Brain microvascular endothelial cell (primary cell): Measurements from ENCODE around the gene MECP2.

Source experiments
- DNase-seq: peaks from one replicate; pipeline ENCODE4 v3.0.0-alpha.2; 2020
- H3K27ac ChIP-seq: fragments of 250-450 bp; sonication (Bioruptor Pico); 2 replicates; pipeline ENCODE4 v1.5.1; 2020; ENCODE audit warnings: mild to moderate bottlenecking, moderate library complexity
- H3K27me3 ChIP-seq: fragments of 250-450 bp; sonication (Bioruptor Pico); replicated peaks from 2 replicates; pipeline ENCODE4 v1.5.1; 2020; ENCODE audit warnings: mild to moderate bottlenecking
- H3K36me3 ChIP-seq: fragments of 250-450 bp; sonication (Bioruptor Pico); replicated peaks from 2 replicates; pipeline ENCODE4 v1.5.1; 2020; ENCODE audit warnings: mild to moderate bottlenecking
- H3K4me3 ChIP-seq: 2 replicates; pipeline ENCODE4 v1.5.1; 2011; ENCODE audit warnings: low read depth, mild to moderate bottlenecking, control low read depth, low read length, moderate library complexity
- in situ Hi-C: cut with HindIII; loops from 2 replicates; pipeline ENCODE4 v1.10.0; 2017; ENCODE audit warnings: low sequenced_read_pairs, low pct_ligation_motif_present
- TF ChIP-seq, protein P1 (sequence below): IDR thresholded peaks from 2 replicates; pipeline ENCODE4 v1.5.1; 2011; ENCODE audit warnings: low read depth, mild to moderate bottlenecking, moderate library complexity, low read length, control low read depth, inconsistent platforms; ENCODE audit errors: missing control alignments

MECP2 gene

GRCh38 chrX:154033848-154034247, 63.7 kb downstream of the MECP2 start:
- Histone ChIP-seq H3K4me3 (no peak overlapping the region), H3K27ac (no peak overlapping the region), H3K36me3 (no peaks in the 10 kb centered on the region), H3K27me3 (no peaks in the 10 kb centered on the region)
- TF ChIP-seq, protein P1, sequence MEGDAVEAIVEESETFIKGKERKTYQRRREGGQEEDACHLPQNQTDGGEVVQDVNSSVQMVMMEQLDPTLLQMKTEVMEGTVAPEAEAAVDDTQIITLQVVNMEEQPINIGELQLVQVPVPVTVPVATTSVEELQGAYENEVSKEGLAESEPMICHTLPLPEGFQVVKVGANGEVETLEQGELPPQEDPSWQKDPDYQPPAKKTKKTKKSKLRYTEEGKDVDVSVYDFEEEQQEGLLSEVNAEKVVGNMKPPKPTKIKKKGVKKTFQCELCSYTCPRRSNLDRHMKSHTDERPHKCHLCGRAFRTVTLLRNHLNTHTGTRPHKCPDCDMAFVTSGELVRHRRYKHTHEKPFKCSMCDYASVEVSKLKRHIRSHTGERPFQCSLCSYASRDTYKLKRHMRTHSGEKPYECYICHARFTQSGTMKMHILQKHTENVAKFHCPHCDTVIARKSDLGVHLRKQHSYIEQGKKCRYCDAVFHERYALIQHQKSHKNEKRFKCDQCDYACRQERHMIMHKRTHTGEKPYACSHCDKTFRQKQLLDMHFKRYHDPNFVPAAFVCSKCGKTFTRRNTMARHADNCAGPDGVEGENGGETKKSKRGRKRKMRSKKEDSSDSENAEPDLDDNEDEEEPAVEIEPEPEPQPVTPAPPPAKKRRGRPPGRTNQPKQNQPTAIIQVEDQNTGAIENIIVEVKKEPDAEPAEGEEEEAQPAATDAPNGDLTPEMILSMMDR: no peak
- in situ Hi-C loops: no loop called here
- DNase-seq: no peak

GRCh38 chrX:154032653-154033052, 64.9 kb downstream of the MECP2 start:
- H3K27ac ChIP-seq: no peak overlapping the region
- TF ChIP-seq, protein P1: no peak
- H3K27me3 ChIP-seq: no peaks in the 10 kb centered on the region
- in situ Hi-C loops: no loop called here
- no peak for DNase-seq
- no peaks in the 10 kb centered on the region for H3K36me3 ChIP-seq
- no peak overlapping the region for H3K4me3 ChIP-seq

DNA sequence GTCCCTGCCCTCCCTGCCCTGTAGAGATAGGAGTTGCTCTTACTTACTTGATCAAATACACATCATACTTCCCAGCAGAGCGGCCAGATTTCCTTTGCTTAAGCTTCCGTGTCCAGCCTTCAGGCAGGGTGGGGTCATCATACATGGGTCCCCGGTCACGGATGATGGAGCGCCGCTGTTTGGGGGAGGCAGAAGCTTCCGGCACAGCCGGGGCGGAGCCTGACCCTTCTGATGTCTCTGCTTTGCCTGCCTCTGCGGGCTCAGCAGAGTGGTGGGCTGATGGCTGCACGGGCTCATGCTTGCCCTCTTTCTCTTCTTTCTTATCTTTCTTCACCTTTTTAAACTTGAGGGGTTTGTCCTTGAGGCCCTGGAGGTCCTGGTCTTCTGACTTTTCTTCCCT, 65.4 kb downstream of the MECP2 start:
- no peak overlapping the region for H3K4me3 ChIP-seq
- no peak overlapping the region for H3K27ac ChIP-seq
- no peaks in the 10 kb centered on the region for H3K27me3 ChIP-seq
- no peaks in the 10 kb centered on the region for H3K36me3 ChIP-seq
- no peak for DNase-seq
- TF ChIP-seq, protein P1: no peak
- in situ Hi-C loops: no loop called here

- no peaks in the 10 kb centered on the region for H3K27me3 ChIP-seq
- H3K36me3 ChIP-seq: no peaks in the 10 kb centered on the region
- H3K4me3 ChIP-seq: no peak overlapping the region
- in situ Hi-C loops: no loop called here
- DNase-seq: no peak
- TF ChIP-seq, protein P1: no peak
- H3K27ac ChIP-seq: no peak overlapping the region
These were observed 66.7 kb downstream of the MECP2 start for GRCh38 chrX:154030715-154031305.

GRCh38 chrX:154030266-154030665, 67.3 kb downstream of the MECP2 start:
- no peak for DNase-seq
- TF ChIP-seq, protein P1: no peak
- Histone ChIP-seq H3K27ac (no peak overlapping the region), H3K36me3 (no peaks in the 10 kb centered on the region), H3K27me3 (no peaks in the 10 kb centered on the region), H3K4me3 (no peak overlapping the region)
- in situ Hi-C loops: no loop called here

DNA sequence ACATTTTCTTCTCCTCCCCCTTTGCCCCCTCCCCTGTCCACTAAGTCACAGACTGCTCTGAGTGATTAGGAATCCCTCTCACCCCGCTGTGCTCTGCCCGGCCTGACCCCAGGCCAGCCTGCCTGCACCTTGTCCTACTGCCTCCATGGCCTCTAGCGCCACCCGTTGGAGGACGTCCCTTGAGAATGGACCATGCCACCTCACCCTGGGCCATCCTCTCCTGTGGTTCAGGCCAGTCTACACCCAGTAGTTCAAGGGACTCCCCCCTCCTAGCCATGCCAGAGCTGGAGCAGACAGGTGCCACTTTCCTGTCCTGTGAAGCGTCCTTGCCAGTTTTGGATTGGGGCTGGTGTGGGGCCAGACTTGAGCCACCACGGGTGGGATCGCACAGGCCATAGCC, 68.1 kb downstream of the MECP2 start:
- H3K4me3 ChIP-seq: no peak overlapping the region
- no peaks in the 10 kb centered on the region for H3K36me3 ChIP-seq
- no peak for DNase-seq
- in situ Hi-C loops: no loop called here
- H3K27me3 ChIP-seq: no peaks in the 10 kb centered on the region
- TF ChIP-seq, protein P1: no peak
- H3K27ac ChIP-seq: no peak overlapping the region
